A549 treated with CpdA at 1 μM for 4 hours (cell line): ENCODE results near the gene MBLAC2. TPM values are rescaled to one million over a fixed set of nuclear protein-coding genes. Genes with fewer than 3 reads are reported as not detected.

Experiments
- total RNA-seq: library from RNA; stranded (reverse); fragments of 200-300 nt; extraction: Qiagen RNA extraction; gene quantifications from 5 replicates; pipeline ENCODE4 v1.2.3, GENCODE V29; 2022; ENCODE audit warnings: low read depth

Gene MBLAC2
- total RNA-seq, result 2.0 to 3.0 TPM (median 2.8 TPM) in 5 replicates

DNA sequence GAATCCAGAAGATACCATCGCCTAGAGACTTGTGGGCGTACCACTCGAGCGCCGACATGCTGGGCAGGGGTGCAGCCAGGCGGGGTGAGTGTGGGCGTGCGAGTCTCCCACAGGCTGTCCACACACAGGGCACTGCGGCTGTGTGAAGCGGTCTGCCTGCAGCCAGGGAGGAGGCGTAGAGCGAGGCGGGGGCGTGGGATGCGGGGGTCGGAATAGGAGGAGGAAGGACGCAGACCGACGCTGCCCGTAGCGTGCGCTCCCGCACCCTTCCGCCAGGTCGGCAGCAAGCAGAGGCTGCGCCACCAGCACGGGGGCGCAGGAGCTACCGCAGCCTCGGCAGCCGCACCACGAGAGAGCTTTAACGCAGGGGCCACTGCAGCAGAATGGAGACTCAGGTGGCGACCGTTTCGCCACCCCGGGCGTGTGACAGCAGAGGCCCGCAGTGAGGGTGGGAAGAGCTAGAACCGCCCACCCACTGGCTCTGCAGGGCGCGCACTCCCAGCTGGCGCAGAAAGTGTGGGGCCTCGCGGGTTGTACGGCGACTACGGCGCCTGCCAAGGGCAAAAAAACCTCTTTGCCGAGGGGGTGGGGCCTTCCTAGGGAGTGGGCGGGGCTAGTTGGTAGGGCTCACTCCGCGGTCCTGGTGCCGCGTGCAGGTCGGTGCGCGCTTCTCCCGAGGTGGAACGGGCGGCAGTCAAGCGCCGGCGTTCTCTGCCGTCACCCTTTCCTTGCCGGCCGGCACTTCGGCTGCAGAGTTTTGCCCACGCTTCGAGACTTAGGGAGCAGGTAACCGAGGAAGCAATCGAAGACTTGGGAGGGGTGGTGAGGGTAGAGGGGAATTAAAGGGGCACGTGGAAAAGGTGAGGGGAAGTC lies at the start of gene MBLAC2, which contains the start of gene POLR3G:
MBLAC2 (minus strand) TSS at position 537 of the 873 bp plus-strand sequence; CDS start at position 58, 479 bp downstream.
POLR3G (plus strand) TSS at position 630 of the 873 bp plus-strand sequence. CDS start 10,704 bp downstream, outside the sequence.

GRCh38 chr5:90409318-90410177 lies 65.0 kb downstream of the MBLAC2 start, which contains the start of gene CETN3:
Gene CETN3, minus strand, starts transcription at chr5:90409756. Its CDS starts 95 bp downstream, at chr5:90409661.

Other genes starting within 250 kb of the MBLAC2 start
- 23.5 to 35.3 TPM (median 26.7 TPM) in 5 replicates for gene CETN3, start 65.0 kb downstream of the MBLAC2 start, total RNA-seq
- gene POLR3G, start 93 bp upstream of the MBLAC2 start, total RNA-seq, result 14.6 to 21.6 TPM (median 16.7 TPM) in 5 replicates
- 8.2 to 9.8 TPM (median 8.7 TPM) in 5 replicates for gene LYSMD3, start 54.8 kb upstream of the MBLAC2 start, total RNA-seq
- 0.74 to 1.1 TPM (median 0.80 TPM) in 5 replicates for gene ADGRV1, start 84.0 kb upstream of the MBLAC2 start, total RNA-seq